A549 (cell line): ENCODE results near the gene PACSIN1. TPM values are rescaled to one million over a fixed set of nuclear protein-coding genes. Genes with fewer than 3 reads are reported as not detected.

Experiments
- ATAC-seq, 2 experiments: fragments of 200-7000 bp in 1 of 2; fragments of >200 bp in 1 of 2; cut with Nextera tagmentation in 1 of 2; cut with Tn5 transposase in 1 of 2; 3 replicates each; pipeline versions ENCODE4 v1.8.0 to v1.9.1; 2018 to 2020; ENCODE audit warnings: mild to moderate bottlenecking in 1 of 2, moderate library complexity in 1 of 2
- CTCF ChIA-PET: fragments of 300-600 bp; sonication (Branson Sonifier 250); formaldehyde crosslinking; extraction: SDS; loops from one replicate; lab custom pipeline; 2021; ENCODE audit warnings: antibody characterized with exemption, inconsistent platforms; lab: Yijun Ruan, JAX
- POLR2A ChIA-PET: fragments of 350-600 bp; formaldehyde crosslinking; extraction: SDS; loops from one replicate; lab custom pipeline; 2021; ENCODE audit warnings: antibody characterized with exemption, inconsistent platforms; lab: Yijun Ruan, JAX
- DNase-seq, 2 experiments: peaks; one replicate each; pipeline versions ENCODE4 v3.0.0 to v3.0.0-alpha.2; 2011 to 2016; ENCODE audit warnings: low read depth in 1 of 2, low spot score in 1 of 2
- FAIRE-seq: peaks from 2 replicates; lab custom pipeline; 2011; peaks lifted over from hg19 to GRCh38; lab: Jason Lieb, UNC
- H3K27ac ChIP-seq, 2 experiments: fragments of >200 bp; sonication (Bioruptor Twin); formaldehyde crosslinking; 3 replicates each; pipeline ENCODE4 v1.5.1; 2016 to 2017
- H3K4me1 ChIP-seq: fragments of >200 bp; sonication (Bioruptor Twin); formaldehyde crosslinking; 3 replicates; pipeline ENCODE4 v1.6.1; 2016
- H3K4me2 ChIP-seq: fragments of >200 bp; sonication (Bioruptor Twin); formaldehyde crosslinking; 3 replicates; pipeline ENCODE4 v1.6.1; 2016
- H3K4me3 ChIP-seq: fragments of >200 bp; sonication (Bioruptor Twin); formaldehyde crosslinking; 3 replicates; pipeline ENCODE4 v1.5.1; 2016
- H3K9me3 ChIP-seq: fragments of >200 bp; sonication (Bioruptor Twin); formaldehyde crosslinking; 3 replicates; pipeline ENCODE4 v1.6.1; 2016
- CHD2 ChIP-seq: fragments of 150-350 bp; IDR thresholded peaks from 2 replicates; pipeline ENCODE4 v1.6.1; 2014; ENCODE audit warnings: low read length; ENCODE audit not compliant: partially characterized antibody
- CHD4 ChIP-seq: fragments of 200-600 bp; sonication (generic); IDR thresholded peaks from 2 replicates; pipeline ENCODE4 v1.6.1; 2016; ENCODE audit warnings: antibody characterized with exemption, mild to moderate bottlenecking, borderline replicate concordance
- EHF ChIP-seq: fragments of 250-450 bp; sonication (Bioruptor Pico); IDR thresholded peaks from 2 replicates; pipeline ENCODE4 v1.5.0; 2020; ENCODE audit warnings: mild to moderate bottlenecking
- EHMT2 ChIP-seq: fragments of 200-600 bp; sonication (generic); IDR thresholded peaks from 2 replicates; pipeline ENCODE4 v1.6.1; 2016; ENCODE audit warnings: antibody characterized with exemption, low read depth, mild to moderate bottlenecking, moderate library complexity
- ELK1 ChIP-seq: fragments of 150-350 bp; IDR thresholded peaks from 2 replicates; pipeline ENCODE4 v1.6.1; 2014; ENCODE audit warnings: low read depth, mild to moderate bottlenecking, low read length
- ESRRA ChIP-seq: fragments of 150-350 bp; IDR thresholded peaks from 2 replicates; pipeline ENCODE4 v1.6.1; 2014; ENCODE audit warnings: mild to moderate bottlenecking, low read length, borderline replicate concordance
- FOSB ChIP-seq: fragments of 250-450 bp; sonication (Bioruptor Pico); IDR thresholded peaks from 2 replicates; pipeline ENCODE4 v1.5.0; 2020; ENCODE audit warnings: mild to moderate bottlenecking, moderate library complexity
- FOSL2 ChIP-seq, 2 experiments: fragments of 450-650 bp in 1 of 2; fragments of >200 bp in 1 of 2; sonication (Bioruptor Twin) in 1 of 2; formaldehyde crosslinking; IDR thresholded peaks; 2 replicates each; pipeline versions ENCODE4 v1.5.0 to v1.6.1; 2016 to 2020; ENCODE audit warnings: mild to moderate bottlenecking in 1 of 2, moderate library complexity in 1 of 2
- HOXA7 ChIP-seq: fragments of 250-450 bp; sonication (Bioruptor Pico); IDR thresholded peaks from 2 replicates; pipeline ENCODE4 v1.5.0; 2020; ENCODE audit warnings: mild to moderate bottlenecking, moderate library complexity
- HOXB13 ChIP-seq: fragments of 250-450 bp; sonication (Bioruptor Pico); IDR thresholded peaks from 2 replicates; pipeline ENCODE4 v1.5.0; 2020; ENCODE audit warnings: low read depth, mild to moderate bottlenecking, moderate library complexity
- KDM1A ChIP-seq: fragments of 200-600 bp; sonication (generic); IDR thresholded peaks from 2 replicates; pipeline ENCODE4 v1.6.1; 2016; ENCODE audit warnings: low read depth, mild to moderate bottlenecking
- KDM5A ChIP-seq: fragments of 200-600 bp; sonication (generic); IDR thresholded peaks from 2 replicates; pipeline ENCODE4 v1.6.1; 2016; ENCODE audit warnings: antibody characterized with exemption, mild to moderate bottlenecking
- MAFK ChIP-seq: fragments of 450-650 bp; IDR thresholded peaks from 2 replicates; pipeline ENCODE4 v1.6.1; 2014; ENCODE audit not compliant: partially characterized antibody
- MYC ChIP-seq: IDR thresholded peaks from 2 replicates; pipeline ENCODE4 v1.6.1; 2012; ENCODE audit warnings: mild to moderate bottlenecking, inconsistent platforms, low read length, improper control_type of control experiment, borderline replicate concordance
- PBX3 ChIP-seq: IDR thresholded peaks from 2 replicates; pipeline ENCODE4 v1.6.1; 2012
- PHF8 ChIP-seq: fragments of 200-600 bp; sonication (generic); IDR thresholded peaks from 2 replicates; pipeline ENCODE4 v1.6.1; 2016; ENCODE audit warnings: low read depth, mild to moderate bottlenecking, antibody characterized with exemption, moderate library complexity, borderline replicate concordance
- POLR2AphosphoS2 ChIP-seq: conservative IDR thresholded peaks from 2 replicates; pipeline ENCODE4 v1.6.1; 2012; ENCODE audit warnings: low read length, improper control_type of control experiment, inconsistent platforms
- RAD21 ChIP-seq, 2 experiments: fragments of >200 bp in 1 of 2; sonication (Bioruptor Twin) in 1 of 2; formaldehyde crosslinking in 1 of 2; IDR thresholded peaks in 1 of 2; conservative IDR thresholded peaks in 1 of 2; 2 replicates in 1 of 2; 3 replicates in 1 of 2; pipeline ENCODE4 v1.6.1; 2012 to 2018; ENCODE audit warnings: inconsistent platforms in 1 of 2
- RARB ChIP-seq: fragments of 250-450 bp; sonication (Bioruptor Pico); IDR thresholded peaks from 2 replicates; pipeline ENCODE4 v1.8.0; 2021; ENCODE audit warnings: mild to moderate bottlenecking, moderate library complexity
- RCOR1 ChIP-seq: fragments of 150-350 bp; IDR thresholded peaks from 2 replicates; pipeline ENCODE4 v1.6.1; 2014; ENCODE audit warnings: antibody characterized with exemption, low read length, low read depth
- ZFP36 ChIP-seq: fragments of 450-650 bp; IDR thresholded peaks from 2 replicates; pipeline ENCODE4 v1.6.1; 2014; ENCODE audit warnings: borderline replicate concordance; ENCODE audit not compliant: partially characterized antibody
- ZSCAN20 ChIP-seq: fragments of 250-450 bp; sonication (Bioruptor Pico); IDR thresholded peaks from 2 replicates; pipeline ENCODE4 v1.8.0; 2022; ENCODE audit warnings: mild to moderate bottlenecking, moderate library complexity
- WGBS: methylation state at CpG from one replicate; pipeline ENCODE4 v1.1.6; 2017; ENCODE audit errors: missing lambda C conversion rate; 5-methylcytosine and 5-hydroxymethylcytosine counted together
- polyA plus RNA-seq, 4 experiments: library from polyadenylated mRNA; depleted of rRNA in 3 of 4; stranded (reverse); fragments of >200 nt; fragmentation: RNase III in 1 of 4; extraction: RNeasy Plus Mini Kit Qiagen cat#74134 plus additional on column Dnase treatment in 1 of 4; gene quantifications; 2 replicates in 3 of 4; 3 replicates in 1 of 4; pipeline ENCODE4 v1.2.3, GENCODE V29; 2011 to 2017
- TF ChIP-seq, protein P1 (sequence below): fragments of 450-650 bp; IDR thresholded peaks from 2 replicates; pipeline ENCODE4 v1.6.1; 2014; ENCODE audit warnings: antibody characterized with exemption
- TF ChIP-seq, protein P2 (sequence below): fragments of 250-450 bp; sonication (Bioruptor Pico); IDR thresholded peaks from 2 replicates; pipeline ENCODE4 v1.5.0; 2020; ENCODE audit warnings: low read depth, mild to moderate bottlenecking, moderate library complexity

PACSIN1 gene
- polyA plus RNA-seq, 2 of the 4 experiments (the other 2 are of a cell fraction): 0.14 to 0.30 TPM

DNA sequence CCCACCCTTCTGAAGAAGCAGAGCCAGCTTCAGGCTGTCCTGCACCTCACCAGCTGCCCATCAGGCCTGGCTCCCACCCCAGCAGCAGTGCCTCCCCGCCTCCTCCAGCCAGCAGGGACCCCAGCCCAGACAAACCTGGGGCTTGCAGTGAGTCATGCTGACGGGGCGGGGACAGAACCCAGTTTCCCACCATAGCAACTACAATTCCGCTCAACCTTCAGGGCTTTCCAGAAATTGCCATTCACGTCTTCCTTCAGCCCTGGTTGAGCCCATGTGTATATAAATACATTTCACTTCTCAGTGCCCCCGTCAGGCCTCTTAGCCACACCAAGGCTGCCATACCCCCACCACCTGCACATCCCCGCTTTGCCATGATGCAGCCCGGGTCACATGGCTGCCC, 85.8 kb downstream of the PACSIN1 start:
- peaks cover 73% of the 10 kb centered on the region for H3K4me1 ChIP-seq

GRCh38 chr6:34552620-34553019, 86.7 kb downstream of the PACSIN1 start:
- CTCF ChIA-PET: no interaction called here
- FAIRE-seq (no peak), DNase-seq (no peak), ATAC-seq (no peak)
- Histone ChIP-seq H3K9me3 (no peaks in the 10 kb centered on the region), H3K4me2 (peak overlapping the region; percentile 85), H3K4me3 (no peak overlapping the region), H3K4me1 (peaks cover 64% of the 10 kb centered on the region), H3K27ac (peak overlapping the region; percentile 31 to 93; a peak in 5 of 6 replicates)
- POLR2A ChIA-PET: no interaction called here
- TF ChIP-seq MAFK (no peak), HOXB13 (CRISPR knock-in tag) (no peak), ZFP36 (no peak), KDM1A (no peak), RAD21 (conservative IDR thresholded peaks at IDR 0.05 in 1 of 2, IDR thresholded peaks at IDR 0.05 in 1 of 2) (no peak), EHF (CRISPR knock-in tag) (no peak), HOXA7 (CRISPR knock-in tag) (no peak), RARB (CRISPR knock-in tag) (no peak), RCOR1 (no peak), FOSB (CRISPR knock-in tag) (no peak), ESRRA (no peak), CHD2 (no peak), KDM5A (no peak), FOSL2 (IDR thresholded peaks at IDR 0.05) (no peak), FOSL2 (CRISPR knock-in tag; IDR thresholded peaks at IDR 0.05) (no peak), ELK1 (no peak), PHF8 (no peak), ZSCAN20 (no peak), EHMT2 (no peak)
- TF ChIP-seq, protein P1, sequence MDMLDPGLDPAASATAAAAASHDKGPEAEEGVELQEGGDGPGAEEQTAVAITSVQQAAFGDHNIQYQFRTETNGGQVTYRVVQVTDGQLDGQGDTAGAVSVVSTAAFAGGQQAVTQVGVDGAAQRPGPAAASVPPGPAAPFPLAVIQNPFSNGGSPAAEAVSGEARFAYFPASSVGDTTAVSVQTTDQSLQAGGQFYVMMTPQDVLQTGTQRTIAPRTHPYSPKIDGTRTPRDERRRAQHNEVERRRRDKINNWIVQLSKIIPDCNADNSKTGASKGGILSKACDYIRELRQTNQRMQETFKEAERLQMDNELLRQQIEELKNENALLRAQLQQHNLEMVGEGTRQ: no peak
- TF ChIP-seq, protein P2, sequence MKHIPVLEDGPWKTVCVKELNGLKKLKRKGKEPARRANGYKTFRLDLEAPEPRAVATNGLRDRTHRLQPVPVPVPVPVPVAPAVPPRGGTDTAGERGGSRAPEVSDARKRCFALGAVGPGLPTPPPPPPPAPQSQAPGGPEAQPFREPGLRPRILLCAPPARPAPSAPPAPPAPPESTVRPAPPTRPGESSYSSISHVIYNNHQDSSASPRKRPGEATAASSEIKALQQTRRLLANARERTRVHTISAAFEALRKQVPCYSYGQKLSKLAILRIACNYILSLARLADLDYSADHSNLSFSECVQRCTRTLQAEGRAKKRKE (CRISPR knock-in tag): no peak
- WGBS: 83% methylated on average over 1 of the region's 5 CpGs

More for the DNA sequence above, 85.8 kb downstream of the PACSIN1 start:
- FAIRE-seq: no peak
- no peak overlapping the region for H3K4me2 ChIP-seq
- no peak for TF ChIP-seq HOXB13 (CRISPR knock-in tag)
- no peak for TF ChIP-seq PBX3
- TF ChIP-seq CHD4: no peak
- TF ChIP-seq MYC: no peak
- no peak for TF ChIP-seq POLR2AphosphoS2
- TF ChIP-seq, all 56 proteins: peak for 0
- WGBS: 90% methylated on average over 8 of the region's 8 CpGs
- CTCF ChIA-PET: no interaction called here
- POLR2A ChIA-PET: no interaction called here
- ATAC-seq (no peak), DNase-seq (no peak)
- Histone ChIP-seq H3K4me3 (no peak overlapping the region), H3K27ac (peak overlapping the region in 1 of 2 experiments; percentile 93; a peak in 3 of 6 replicates), H3K9me3 (no peaks in the 10 kb centered on the region)
